ENCODE results near the gene MSH2. TPM values are rescaled to one million over a fixed set of nuclear protein-coding genes. Genes with fewer than 3 reads are reported as not detected.

Gene MSH2
- total and polyA plus RNA-seq, 2 donors (not counting 3 experiments of a cell fraction or from before 2014, with no cell fraction given): 9.7 to 30.5 TPM

- CTCF ChIA-PET: interaction anchor here (0.9 to 2.0 kb wide), 3 partner anchors 24 to 48 kb away, joined by 3 to 6 read pairs (median 4); no protein-coding TSS in a partner anchor
These were observed 82.2 kb downstream of the MSH2 start for GRCh38 chr2:47485177-47485576.

More at GRCh38 chr2:47485177-47485576, 82.2 kb downstream of the MSH2 start:
- DNase-seq (ENCODE audit: low read depth, low spot score) (no peak), FAIRE-seq (no peak)
- Histone ChIP-seq H2AFZ (ENCODE audit: low read depth, low read length) (no peak overlapping the region), H3K9me1 (replicated peaks; ENCODE audit: control insufficient read depth, extremely low read depth, insufficient read depth, low read length) (no peaks in the 10 kb centered on the region), H3K4me2 (ENCODE audit: insufficient read depth, low read length) (no peak overlapping the region), H3K9ac (replicated peaks; ENCODE audit: extremely low read depth, insufficient read depth, low read length) (no peak overlapping the region), H3K4me1 (ENCODE audit: control insufficient read depth, extremely low read depth, insufficient read depth, low read length) (no peaks in the 10 kb centered on the region), H3K79me2 (ENCODE audit: control insufficient read depth, insufficient read depth, low read length) (no peaks in the 10 kb centered on the region), H3K9me3 (replicated peaks; ENCODE audit: control insufficient read depth, insufficient read depth, low read length) (no peaks in the 10 kb centered on the region), H3K27ac (ENCODE audit: insufficient read depth, low read depth, low read length) (no peak overlapping the region), H4K20me1 (replicated peaks; ENCODE audit: control insufficient read depth, extremely low read depth, insufficient read depth, low read length) (no peaks in the 10 kb centered on the region), H3K27me3 (ENCODE audit: control insufficient read depth in 2 of 2, insufficient read depth in 2 of 2, low read length in 2 of 2) (no peaks in the 10 kb centered on the region), H3K4me3 (replicated peaks in 1 of 3; ENCODE audit: insufficient read depth in 1 of 3, low read depth in 1 of 3, low read length in 3 of 3) (no peak overlapping the region), H3K36me3 (ENCODE audit: control insufficient read depth in 2 of 2, extremely low read depth in 1 of 2, insufficient read depth in 2 of 2, low read length in 2 of 2) (peaks cover 0 to 4% of the 10 kb centered on the region in 2 experiments)
- intact Hi-C loops (cut with micrococcal nuclease) (no loop called here), dilution Hi-C loops (cut with MboI; ENCODE audit: extremely low pct_ligation_motif_present, low sequenced_read_pairs) (no loop called here)
- POLR2A ChIA-PET: no interaction called here
- no TSS peak for BruUV-seq (replicated peaks)
- no peak for TF ChIP-seq MAX (IDR thresholded peaks at IDR 0.05; ENCODE audit: insufficient read depth, insufficient read length)
- no peak for TF ChIP-seq POLR2AphosphoS5 (IDR thresholded peaks at IDR 0.05; ENCODE audit: insufficient read depth, low read depth, low read length)
- TF ChIP-seq FOS (IDR thresholded peaks at IDR 0.05; ENCODE audit: borderline replicate concordance, insufficient read depth, low read length): no peak
- TF ChIP-seq POLR2A (IDR thresholded peaks at IDR 0.05; ENCODE audit: low read depth, low read length): no peak
- no peak for TF ChIP-seq JUN (IDR thresholded peaks at IDR 0.05; ENCODE audit: borderline replicate concordance, insufficient read depth, insufficient read length, low read depth)
- no peak for TF ChIP-seq EZH2 (IDR thresholded peaks at IDR 0.05; ENCODE audit: borderline replicate concordance, low read depth, low read length, severe bottlenecking)
- TF ChIP-seq CTCF (IDR thresholded peaks at IDR 0.05; ENCODE audit: extremely low read depth in 1 of 2, insufficient read depth in 1 of 2, low read depth in 1 of 2, low read length in 2 of 2): no peak
- TF ChIP-seq GATA2 (IDR thresholded peaks at IDR 0.05; ENCODE audit: insufficient read depth, insufficient read length, low read depth, low read length): no peak
- no peak for TF ChIP-seq MYC (IDR thresholded peaks at IDR 0.05; ENCODE audit: low read depth, low read length)
